Suppressor macrophage treated with lipopolysaccharide for 1 hour (primary cell): ENCODE results near the gene TAS2R1.

Experiments used
- DNase-seq, 3 donors: peaks; one replicate each; pipeline ENCODE4 v3.0.0-alpha.2; 2020 to 2022

The TAS2R1 gene

GRCh38 chr5:9630251-9630650 lies at the start of gene TAS2R1:
TSS of gene TAS2R1 (minus strand) at chr5:9630351. CDS start at chr5:9630032, 319 bp downstream.
- DNase-seq, result no peak

DNA sequence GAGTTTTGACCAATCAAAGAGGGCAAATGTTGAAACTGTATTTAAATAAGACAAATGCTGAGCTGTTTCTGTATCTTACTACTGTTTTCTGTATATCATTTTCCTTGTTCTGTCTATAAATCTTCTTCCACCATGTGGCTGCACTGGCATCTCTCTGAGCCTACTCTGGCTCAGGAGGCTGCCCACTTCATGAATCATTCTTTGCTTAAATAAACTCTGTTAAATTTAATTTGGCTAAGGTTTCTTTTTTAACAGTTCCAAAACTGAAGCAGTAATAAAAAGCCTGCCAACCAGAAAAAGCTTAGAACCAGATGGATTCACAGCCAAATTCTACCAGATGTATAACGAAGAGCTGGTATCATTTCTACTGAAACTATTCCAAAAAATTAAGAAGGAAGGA lies 40.2 kb upstream of the TAS2R1 start:
- no peak for DNase-seq

DNA sequence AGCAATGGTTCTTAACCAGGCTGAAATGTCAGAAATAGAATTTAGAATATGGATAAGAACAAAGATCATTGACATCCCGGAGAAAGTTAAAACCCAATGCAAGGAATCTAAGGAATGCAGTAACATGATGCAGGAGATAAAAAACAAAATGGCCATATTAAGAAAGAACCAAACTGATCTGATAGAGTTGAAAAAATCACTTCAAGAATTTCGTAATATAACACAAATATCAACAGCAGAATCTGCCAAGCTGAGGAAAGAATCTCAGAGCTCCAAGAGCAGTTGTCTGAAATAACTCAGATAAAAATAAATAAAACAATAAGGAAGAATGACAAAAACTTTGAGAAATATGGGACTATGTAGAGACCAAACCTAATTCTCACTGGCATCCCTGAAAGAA lies 37.8 kb upstream of the TAS2R1 start:
- DNase-seq, result no peak

DNA sequence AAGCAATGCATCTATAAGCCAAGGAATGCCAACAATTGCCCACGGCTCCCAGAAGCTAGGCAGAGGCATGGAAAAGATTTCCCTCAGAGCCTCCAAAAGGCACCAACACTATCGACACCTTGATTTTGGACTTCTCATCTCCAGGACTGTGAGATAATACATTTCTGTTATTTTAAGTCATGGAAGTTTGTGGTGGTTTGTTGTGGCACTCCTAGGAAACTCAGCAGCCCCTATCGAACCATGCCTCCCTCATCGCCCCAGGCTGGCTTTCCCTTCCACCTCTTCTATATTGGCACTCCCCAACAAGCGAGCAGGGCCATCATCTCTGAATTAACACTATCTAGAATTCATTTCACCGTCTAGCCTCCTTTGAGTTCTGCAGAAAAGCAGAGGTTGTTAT lies 33.7 kb upstream of the TAS2R1 start:
- no peak for DNase-seq

DNA sequence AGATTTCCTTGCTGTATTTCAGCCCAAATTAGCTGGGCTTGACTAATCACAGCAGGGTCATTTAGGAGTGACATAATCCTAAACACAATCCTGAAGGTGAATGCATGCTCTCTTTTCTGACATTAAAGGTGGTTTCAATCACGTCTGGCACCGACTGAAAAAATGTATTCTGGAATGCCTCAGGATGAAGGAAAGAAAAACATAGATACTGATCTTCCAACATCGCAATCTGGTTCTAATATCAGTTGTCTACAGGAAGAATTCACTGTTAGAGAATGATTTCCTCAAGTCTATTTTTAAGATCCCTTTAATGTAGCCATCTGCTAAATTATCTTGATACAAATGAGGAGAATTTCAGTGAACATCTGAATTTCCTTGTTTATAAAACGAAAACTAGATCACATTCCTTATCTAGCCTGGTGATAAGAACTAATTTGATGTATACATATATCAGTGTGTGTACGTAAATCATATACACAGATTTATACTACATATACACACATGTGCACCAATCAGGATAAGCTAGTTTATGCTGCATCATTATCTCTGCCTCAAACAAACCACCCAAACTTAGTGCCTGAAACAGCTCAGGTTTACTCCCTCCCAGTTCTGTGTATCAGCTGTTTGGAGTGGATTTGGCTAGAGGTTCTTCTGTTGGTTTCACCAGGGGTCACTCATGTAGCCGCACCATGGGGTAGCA lies 31.3 kb upstream of the TAS2R1 start:
- DNase-seq, result no peak

GRCh38 chr5:9658706-9659105 lies 28.6 kb upstream of the TAS2R1 start:
- no peak for DNase-seq

- DNase-seq, result no peak
Observed at GRCh38 chr5:9657819-9658218, 27.7 kb upstream of the TAS2R1 start.

DNA sequence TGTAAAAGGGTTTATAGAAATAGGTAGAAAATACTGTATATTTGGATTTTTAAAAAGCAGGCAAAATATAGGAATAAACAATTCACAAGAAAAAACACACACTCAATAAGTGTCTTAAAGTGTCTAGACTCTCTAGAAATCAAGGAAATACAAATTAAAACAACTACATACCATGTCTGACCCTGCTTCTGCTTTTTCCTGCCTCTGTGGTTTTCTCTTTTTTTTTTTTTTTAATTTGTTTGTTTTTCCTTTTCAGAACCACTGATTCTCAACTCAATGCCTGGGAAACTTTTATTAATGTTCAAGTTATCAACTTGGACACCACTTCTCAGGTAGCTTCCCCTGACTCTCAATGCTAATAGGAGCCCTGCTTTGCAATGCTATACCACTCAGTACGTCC lies 25.5 kb upstream of the TAS2R1 start:
- no peak for DNase-seq

GRCh38 chr5:9654886-9655285 lies 24.7 kb upstream of the TAS2R1 start:
- no peak for DNase-seq

GRCh38 chr5:9653811-9654210 lies 23.7 kb upstream of the TAS2R1 start:
- DNase-seq, result peak in 2 of 3 donors; percentile 3

DNA sequence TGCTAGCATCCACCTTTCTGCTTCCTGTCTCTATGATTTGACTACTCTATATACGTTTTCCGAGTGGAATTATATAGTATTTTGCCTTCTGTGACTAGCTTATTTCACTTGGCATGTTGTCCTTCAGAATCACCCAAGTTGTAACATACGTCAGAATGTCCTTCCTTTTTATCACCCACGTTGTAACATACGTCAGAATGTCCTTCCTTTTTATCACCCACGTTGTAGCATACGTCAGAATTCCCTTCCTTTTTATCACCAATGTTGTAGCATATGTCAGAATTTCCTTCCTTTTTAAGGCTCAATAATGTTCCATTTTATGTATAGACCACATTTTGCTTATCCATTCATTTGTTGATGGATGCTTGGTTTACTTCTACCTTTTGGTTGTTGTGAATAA lies 22.9 kb upstream of the TAS2R1 start:
- no peak for DNase-seq

- DNase-seq, result no peak
Observed at GRCh38 chr5:9652295-9652694, 22.1 kb upstream of the TAS2R1 start.

- no peak for DNase-seq
Observed at GRCh38 chr5:9646843-9647242, 16.7 kb upstream of the TAS2R1 start.

- no peak for DNase-seq
Observed at GRCh38 chr5:9644630-9645029, 14.5 kb upstream of the TAS2R1 start.

DNA sequence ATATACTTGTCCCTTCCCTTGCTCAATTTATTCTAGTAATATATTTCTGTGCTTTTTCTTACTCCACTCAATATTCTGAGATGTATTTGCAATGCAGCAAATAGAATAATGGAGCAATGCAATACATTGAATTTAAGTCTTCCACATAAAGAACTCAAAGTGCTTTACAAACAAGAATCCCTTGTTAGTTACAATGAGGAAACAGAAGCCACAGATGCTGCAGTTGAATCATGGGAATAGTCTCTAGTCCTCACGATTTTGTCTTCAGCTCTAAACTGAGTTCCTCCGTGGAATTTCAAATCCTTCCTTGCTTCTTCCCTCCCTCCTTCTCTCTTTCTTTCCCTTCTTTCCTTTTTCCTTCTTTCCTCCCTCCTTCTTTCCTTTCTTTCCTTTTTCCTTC lies 12.5 kb upstream of the TAS2R1 start:
- no peak for DNase-seq

DNA sequence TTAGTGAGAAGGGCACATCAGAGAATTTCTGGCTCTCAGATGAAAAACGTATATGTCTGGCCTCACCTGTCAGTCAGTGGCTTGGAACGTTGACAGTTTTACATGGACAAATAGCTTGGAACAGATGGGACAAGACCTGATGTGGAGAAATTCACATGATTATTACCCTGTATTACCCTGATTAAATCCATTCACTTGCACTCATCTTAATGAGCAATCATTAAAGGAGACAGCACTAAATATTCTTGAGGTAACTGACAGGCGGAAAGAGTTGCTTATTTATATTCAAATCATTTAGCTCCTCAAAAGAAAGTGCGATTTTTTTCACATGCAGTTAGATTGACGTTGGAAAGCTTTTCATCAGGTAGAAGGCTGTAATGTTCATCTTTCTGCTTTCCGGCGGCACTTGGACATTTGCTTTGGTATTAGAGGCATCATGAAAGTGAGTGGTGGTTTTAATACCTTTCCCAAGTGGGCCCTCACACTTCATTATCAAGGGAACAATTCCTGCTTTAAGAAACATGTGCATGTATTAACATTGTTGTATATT lies 11.7 kb upstream of the TAS2R1 start:
- no peak for DNase-seq

GRCh38 chr5:9632495-9632894 lies 2.3 kb upstream of the TAS2R1 start:
- DNase-seq, result no peak

DNA sequence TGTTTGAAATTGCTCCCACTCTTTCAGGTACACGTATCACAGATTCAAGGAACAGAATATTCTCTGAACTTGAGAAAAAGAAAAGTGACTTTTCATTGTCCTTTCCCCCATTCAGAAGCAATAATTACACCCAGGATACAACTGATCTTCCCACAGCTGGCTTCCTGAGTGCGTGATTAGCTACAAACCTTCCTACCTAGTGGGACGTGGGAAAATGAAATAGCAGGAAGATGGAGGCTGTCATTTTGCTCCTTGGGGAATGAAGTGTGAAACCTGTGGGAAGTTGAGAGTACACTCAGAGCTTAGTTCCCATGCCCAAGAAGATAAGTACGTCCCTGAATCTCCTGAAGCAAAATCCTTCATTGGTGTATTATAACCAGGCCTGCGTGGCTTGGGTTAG lies 2.6 kb downstream of the TAS2R1 start:
- DNase-seq, result no peak

GRCh38 chr5:9626955-9627354 lies 3.2 kb downstream of the TAS2R1 start:
- no peak for DNase-seq

GRCh38 chr5:9625731-9626130 lies 4.4 kb downstream of the TAS2R1 start:
- DNase-seq, result no peak

DNA sequence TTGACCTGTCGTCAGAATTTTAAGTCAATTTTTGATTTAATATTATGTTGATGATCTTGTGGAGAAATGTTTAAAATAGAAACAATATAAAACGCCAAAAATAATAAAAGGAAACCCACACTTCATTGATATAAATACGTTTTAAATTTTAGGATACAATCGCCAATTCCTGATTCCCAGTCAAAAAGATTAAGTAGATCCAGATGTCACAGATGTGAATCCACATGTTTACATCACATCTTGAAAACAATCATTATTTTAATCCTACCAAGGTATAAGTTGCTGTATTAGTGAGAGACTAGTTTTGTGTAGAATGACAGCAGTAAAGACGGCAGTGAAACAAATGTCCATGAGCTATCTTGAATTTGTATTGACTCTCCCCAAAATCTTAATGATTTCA lies 4.9 kb downstream of the TAS2R1 start:
- DNase-seq, result no peak

- DNase-seq, result no peak
Observed at GRCh38 chr5:9624196-9624947, 5.8 kb downstream of the TAS2R1 start.

- DNase-seq, result no peak
Observed at GRCh38 chr5:9623661-9624060, 6.5 kb downstream of the TAS2R1 start.

DNA sequence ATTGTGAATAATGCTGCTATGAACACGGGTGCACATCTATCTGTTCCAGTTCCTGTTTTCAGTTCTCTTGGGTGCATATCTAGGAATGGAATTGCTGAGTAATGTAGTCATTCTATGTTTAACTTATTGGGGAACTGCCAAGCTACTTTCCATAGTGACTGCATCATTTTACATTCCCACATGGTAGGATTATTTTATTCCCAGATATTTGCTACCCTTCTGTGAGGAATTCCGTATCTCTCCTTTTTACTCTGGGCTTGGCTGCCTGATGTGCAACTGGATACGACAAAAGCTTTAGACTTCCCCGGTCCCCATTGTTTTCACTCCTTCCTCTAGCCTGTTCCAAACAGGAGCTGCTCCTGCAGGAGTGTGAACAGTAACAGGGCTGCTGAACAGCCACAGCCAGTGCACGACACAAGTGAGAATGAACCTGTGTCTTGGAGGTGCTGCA lies 7.2 kb downstream of the TAS2R1 start:
- DNase-seq, result peak in 1 of 3 donors; percentile 3
